ENCODE results near the gene EME2.

The EME2 gene

GRCh38 chr16:1810106-1810505 lies 37.5 kb downstream of the EME2 start:
- Histone ChIP-seq H2BK5ac (ENCODE audit: low read depth, low read length, poor library complexity) (no peak overlapping the region), H3K4me3 (ENCODE audit: low read depth, low read length) (no peak overlapping the region), H3K9me3 (ENCODE audit: insufficient read depth, low read depth, low read length) (peaks cover 4% of the 10 kb centered on the region), H4K91ac (ENCODE audit: low read depth, low read length) (no peak overlapping the region), H3K18ac (ENCODE audit: low read length) (no peak overlapping the region), H3K4ac (ENCODE audit: low read depth, low read length) (no peak overlapping the region), H3K27me3 (ENCODE audit: insufficient read depth, low read length) (no peaks in the 10 kb centered on the region), H4K12ac (ENCODE audit: low read depth, low read length) (no peak overlapping the region), H3K23ac (ENCODE audit: low read length) (no peak overlapping the region), H3K9ac (ENCODE audit: low read length) (no peak overlapping the region), H3K79me1 (ENCODE audit: low read length) (no peaks in the 10 kb centered on the region), H2AK5ac (ENCODE audit: low read length) (no peak overlapping the region), H3K27ac (ENCODE audit: low read depth, low read length) (no peak overlapping the region), H2BK120ac (ENCODE audit: insufficient read depth, low read length, poor library complexity) (no peak overlapping the region), H3K4me1 (ENCODE audit: control insufficient read depth in 1 of 2, insufficient read depth in 2 of 2, low read length in 2 of 2) (no peaks in the 10 kb centered on the region), H2BK12ac (ENCODE audit: low read length) (no peak overlapping the region), H2AFZ (ENCODE audit: insufficient read depth, low read length, poor library complexity) (no peak overlapping the region), H3K4me2 (ENCODE audit: low read length) (no peak overlapping the region), H3K79me2 (ENCODE audit: control insufficient read depth, insufficient read depth, low read length, poor library complexity) (no peaks in the 10 kb centered on the region), H3K14ac (ENCODE audit: low read length) (no peak overlapping the region), H3K36me3 (ENCODE audit: control insufficient read depth in 1 of 2, insufficient read depth in 2 of 2, low read length in 2 of 2) (peaks cover 22 to 29% of the 10 kb centered on the region in 2 experiments), H4K8ac (ENCODE audit: low read depth, low read length) (no peak overlapping the region)
- DNase-seq, result no peak
- no CpG with 5 or more reads among the region's 16 CpGs for WGBS (ENCODE audit: extremely low coverage, insufficient coverage, insufficient read length)

- Histone ChIP-seq H3K9ac (ENCODE audit: low read length) (no peak overlapping the region), H2BK5ac (ENCODE audit: low read depth, low read length, poor library complexity) (no peak overlapping the region), H4K91ac (ENCODE audit: low read depth, low read length) (no peak overlapping the region), H3K36me3 (ENCODE audit: control insufficient read depth in 1 of 2, insufficient read depth in 2 of 2, low read length in 2 of 2) (peaks cover 25 to 31% of the 10 kb centered on the region in 2 experiments), H3K18ac (ENCODE audit: low read length) (no peak overlapping the region), H2BK12ac (ENCODE audit: low read length) (no peak overlapping the region), H2AK5ac (ENCODE audit: low read length) (no peak overlapping the region), H4K8ac (ENCODE audit: low read depth, low read length) (no peak overlapping the region), H3K14ac (ENCODE audit: low read length) (no peak overlapping the region), H3K4me1 (ENCODE audit: control insufficient read depth in 1 of 2, insufficient read depth in 2 of 2, low read length in 2 of 2) (no peaks in the 10 kb centered on the region), H2BK120ac (ENCODE audit: insufficient read depth, low read length, poor library complexity) (no peak overlapping the region), H3K4ac (ENCODE audit: low read depth, low read length) (no peak overlapping the region), H3K9me3 (ENCODE audit: insufficient read depth, low read depth, low read length) (peaks cover 4% of the 10 kb centered on the region), H3K4me3 (ENCODE audit: low read depth, low read length) (no peak overlapping the region), H3K27ac (ENCODE audit: low read depth, low read length) (no peak overlapping the region), H2AFZ (ENCODE audit: insufficient read depth, low read length, poor library complexity) (no peak overlapping the region), H3K79me1 (ENCODE audit: low read length) (no peaks in the 10 kb centered on the region), H3K4me2 (ENCODE audit: low read length) (no peak overlapping the region), H3K27me3 (ENCODE audit: insufficient read depth, low read length) (no peaks in the 10 kb centered on the region), H3K79me2 (ENCODE audit: control insufficient read depth, insufficient read depth, low read length, poor library complexity) (no peaks in the 10 kb centered on the region), H3K23ac (ENCODE audit: low read length) (no peak overlapping the region), H4K12ac (ENCODE audit: low read depth, low read length) (no peak overlapping the region)
- no peak for DNase-seq
- WGBS (ENCODE audit: extremely low coverage, insufficient coverage, insufficient read length), result no CpG with 5 or more reads among the region's 16 CpGs
These were observed 37.9 kb downstream of the EME2 start for GRCh38 chr16:1810536-1810935.

DNA sequence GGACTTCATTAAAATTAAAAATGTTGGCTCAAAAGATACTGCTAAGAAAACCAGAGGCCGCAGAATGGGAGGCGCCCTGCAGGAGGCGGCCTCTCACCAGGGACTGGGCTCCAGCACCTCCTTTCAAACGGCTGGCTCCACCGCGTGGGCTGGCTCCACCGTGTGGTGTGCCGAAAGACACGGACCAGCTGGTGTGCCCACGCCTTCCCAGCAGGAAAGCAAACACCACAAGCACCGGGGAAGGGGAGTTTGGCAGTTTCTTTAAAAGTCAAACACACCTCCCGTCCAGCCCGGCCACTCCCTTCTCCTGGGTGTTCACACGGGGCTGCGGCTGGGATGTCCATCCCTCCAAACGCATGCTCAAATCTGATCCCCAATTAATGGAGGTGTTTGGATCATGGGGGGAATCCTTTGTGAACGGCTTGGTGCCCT lies 40.1 kb downstream of the EME2 start:
- Histone ChIP-seq H3K36me3 (ENCODE audit: control insufficient read depth in 1 of 2, insufficient read depth in 2 of 2, low read length in 2 of 2) (peaks cover 34 to 42% of the 10 kb centered on the region in 2 experiments), H4K91ac (ENCODE audit: low read depth, low read length) (no peak overlapping the region), H3K27me3 (ENCODE audit: insufficient read depth, low read length) (no peaks in the 10 kb centered on the region), H3K18ac (ENCODE audit: low read length) (no peak overlapping the region), H2AK5ac (ENCODE audit: low read length) (no peak overlapping the region), H3K9me3 (ENCODE audit: insufficient read depth, low read depth, low read length) (peaks cover 3% of the 10 kb centered on the region), H3K4me3 (ENCODE audit: low read depth, low read length) (peak overlapping the region; percentile 36), H3K23ac (ENCODE audit: low read length) (no peak overlapping the region), H3K9ac (ENCODE audit: low read length) (no peak overlapping the region), H3K79me1 (ENCODE audit: low read length) (no peaks in the 10 kb centered on the region), H3K27ac (ENCODE audit: low read depth, low read length) (no peak overlapping the region), H2BK120ac (ENCODE audit: insufficient read depth, low read length, poor library complexity) (no peak overlapping the region), H2BK12ac (ENCODE audit: low read length) (no peak overlapping the region), H3K4me2 (ENCODE audit: low read length) (no peak overlapping the region), H2AFZ (ENCODE audit: insufficient read depth, low read length, poor library complexity) (no peak overlapping the region), H3K14ac (ENCODE audit: low read length) (no peak overlapping the region), H3K79me2 (ENCODE audit: control insufficient read depth, insufficient read depth, low read length, poor library complexity) (no peaks in the 10 kb centered on the region), H4K12ac (ENCODE audit: low read depth, low read length) (no peak overlapping the region), H2BK5ac (ENCODE audit: low read depth, low read length, poor library complexity) (no peak overlapping the region), H3K4me1 (ENCODE audit: control insufficient read depth in 1 of 2, insufficient read depth in 2 of 2, low read length in 2 of 2) (no peaks in the 10 kb centered on the region), H4K8ac (ENCODE audit: low read depth, low read length) (no peak overlapping the region), H3K4ac (ENCODE audit: low read depth, low read length) (no peak overlapping the region)
- DNase-seq, result peak; percentile 40 to 41
- no CpG with 5 or more reads among the region's 17 CpGs for WGBS (ENCODE audit: extremely low coverage, insufficient coverage, insufficient read length)

GRCh38 chr16:1815461-1815860 lies 42.9 kb downstream of the EME2 start:
- Histone ChIP-seq H3K9ac (ENCODE audit: low read length) (no peak overlapping the region), H3K4me1 (ENCODE audit: control insufficient read depth in 1 of 2, insufficient read depth in 2 of 2, low read length in 2 of 2) (no peaks in the 10 kb centered on the region), H3K4me2 (ENCODE audit: low read length) (no peak overlapping the region), H4K8ac (ENCODE audit: low read depth, low read length) (no peak overlapping the region), H2BK5ac (ENCODE audit: low read depth, low read length, poor library complexity) (no peak overlapping the region), H3K18ac (ENCODE audit: low read length) (no peak overlapping the region), H2AFZ (ENCODE audit: insufficient read depth, low read length, poor library complexity) (no peak overlapping the region), H4K12ac (ENCODE audit: low read depth, low read length) (no peak overlapping the region), H3K79me1 (ENCODE audit: low read length) (no peaks in the 10 kb centered on the region), H4K91ac (ENCODE audit: low read depth, low read length) (no peak overlapping the region), H2BK12ac (ENCODE audit: low read length) (no peak overlapping the region), H3K27ac (ENCODE audit: low read depth, low read length) (no peak overlapping the region), H3K36me3 (ENCODE audit: control insufficient read depth in 1 of 2, insufficient read depth in 2 of 2, low read length in 2 of 2) (peaks cover 34 to 45% of the 10 kb centered on the region in 2 experiments), H3K4ac (ENCODE audit: low read depth, low read length) (no peak overlapping the region), H2AK5ac (ENCODE audit: low read length) (no peak overlapping the region), H2BK120ac (ENCODE audit: insufficient read depth, low read length, poor library complexity) (no peak overlapping the region), H3K4me3 (ENCODE audit: low read depth, low read length) (no peak overlapping the region), H3K14ac (ENCODE audit: low read length) (no peak overlapping the region), H3K27me3 (ENCODE audit: insufficient read depth, low read length) (no peaks in the 10 kb centered on the region), H3K79me2 (ENCODE audit: control insufficient read depth, insufficient read depth, low read length, poor library complexity) (no peaks in the 10 kb centered on the region), H3K9me3 (ENCODE audit: insufficient read depth, low read depth, low read length) (no peaks in the 10 kb centered on the region), H3K23ac (ENCODE audit: low read length) (no peak overlapping the region)
- peak in 1 of 2 donors; percentile 15 for DNase-seq
- no CpG with 5 or more reads among the region's 11 CpGs for WGBS (ENCODE audit: extremely low coverage, insufficient coverage, insufficient read length)

Data from trophoblast cell (in vitro differentiated cells and primary cell).